GM19240 (cell line): Measurements from ENCODE around the gene MCC.

Source experiments
- DNase-seq: peaks from one replicate; pipeline ENCODE4 v3.0.0; 2011; ENCODE audit warnings: low spot score; ENCODE audit not compliant: insufficient read length

Gene MCC

DNA sequence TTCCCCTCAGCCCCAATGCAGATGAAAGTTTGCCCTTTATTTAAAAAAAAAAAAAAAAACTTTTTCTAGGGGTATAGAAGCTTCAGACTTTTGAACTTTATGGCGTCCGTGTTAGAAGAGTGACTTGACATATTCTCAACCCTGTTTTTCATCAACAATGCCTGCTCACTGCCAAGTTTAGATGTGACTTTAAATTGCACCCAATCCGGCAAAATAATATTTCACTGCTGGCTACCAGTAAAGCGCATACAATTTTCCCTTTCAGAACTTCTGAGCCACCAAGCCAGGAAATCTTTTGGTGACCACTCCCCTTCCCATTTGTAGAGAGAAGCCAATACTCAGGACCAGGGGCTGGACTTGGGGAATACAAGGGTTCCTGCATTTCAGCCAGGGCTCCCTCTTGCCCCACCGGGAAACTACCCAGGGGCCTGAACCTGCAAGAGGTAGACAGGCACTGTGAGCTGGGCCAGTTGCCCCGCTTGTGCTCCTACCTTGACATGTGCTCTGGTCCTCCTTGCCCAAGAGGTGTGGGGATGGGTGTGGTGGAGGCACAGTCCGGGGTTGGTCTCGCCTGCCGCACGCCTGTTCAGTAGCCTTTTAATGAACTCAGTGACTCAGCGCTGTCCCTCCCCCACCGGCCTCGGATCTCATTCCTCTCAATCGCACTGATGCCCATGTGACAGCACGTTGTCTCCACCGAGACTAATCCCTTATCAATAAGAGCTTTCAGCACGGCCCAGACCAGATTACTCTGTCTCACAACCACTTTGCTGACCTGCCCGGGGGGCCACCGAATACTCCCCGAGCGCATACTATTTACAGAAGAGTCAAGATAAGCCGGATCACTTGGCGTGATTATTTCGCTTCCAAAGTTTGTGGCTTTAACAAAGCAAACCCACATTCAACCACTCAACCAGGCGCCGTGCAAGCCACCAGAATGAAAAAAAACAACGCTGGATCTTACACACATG, 285.2 kb downstream of the MCC start:
- no peak for DNase-seq

- no peak for DNase-seq
Observed at GRCh38 chr5:113202287-113202686, 286.0 kb downstream of the MCC start.

DNA sequence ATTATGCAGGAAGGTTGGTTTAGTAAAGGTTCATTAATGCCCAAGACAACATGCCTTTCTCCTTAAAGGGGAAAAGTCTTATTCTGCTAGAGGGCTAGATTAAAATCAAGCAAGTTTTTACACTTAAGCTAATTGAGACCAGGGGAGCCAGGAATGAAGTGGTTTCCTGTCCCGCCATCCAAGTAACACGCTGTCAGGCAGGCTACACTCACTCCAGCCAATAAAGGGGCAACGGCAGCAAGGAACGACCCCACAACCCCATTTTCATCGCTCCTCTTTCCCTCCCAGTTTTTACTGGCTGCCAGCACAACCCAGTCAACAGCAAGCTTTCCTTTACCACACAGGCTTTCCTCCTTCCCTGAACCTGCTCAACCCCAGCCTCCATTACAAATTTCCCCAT, 286.5 kb downstream of the MCC start:
- no peak for DNase-seq

DNA sequence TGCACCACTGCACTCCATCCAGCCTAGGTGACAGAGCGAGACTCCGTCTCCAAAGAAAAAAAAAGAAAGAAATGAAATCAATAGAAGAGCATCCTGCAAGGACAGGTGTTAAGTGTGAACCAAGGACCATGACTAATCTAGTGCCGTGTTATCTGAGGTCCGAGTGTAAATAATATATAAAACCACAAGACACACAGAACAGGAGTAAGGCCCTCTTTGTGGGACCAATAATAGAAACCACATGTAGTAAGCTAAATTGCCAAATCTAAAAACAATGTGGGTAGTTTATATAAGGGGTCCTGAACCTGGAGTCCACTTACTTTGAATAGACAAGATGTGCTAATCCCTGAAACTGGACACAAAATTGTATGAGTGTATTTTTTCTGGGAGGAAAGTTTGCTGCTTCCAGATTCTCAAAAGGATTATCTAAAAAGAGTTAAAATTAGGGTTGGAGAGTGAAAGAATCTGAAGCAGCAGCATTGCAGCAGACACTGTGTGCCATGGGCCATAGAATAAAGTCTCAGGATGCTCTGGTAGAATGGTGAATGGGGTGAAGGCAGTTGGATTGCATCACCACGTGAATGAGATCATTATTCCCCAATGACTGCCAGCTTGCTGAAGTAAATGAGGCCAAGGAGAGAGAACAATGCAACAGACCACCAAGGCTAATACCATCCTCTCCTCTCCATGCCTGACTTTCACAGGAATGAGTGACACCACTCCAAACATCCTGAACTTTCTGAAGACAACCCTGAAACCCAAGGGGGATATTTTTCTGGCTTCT, 288.9 kb downstream of the MCC start:
- no peak for DNase-seq

- no peak for DNase-seq
Observed at GRCh38 chr5:113197456-113198200, 290.6 kb downstream of the MCC start.

- no peak for DNase-seq
Observed at GRCh38 chr5:113195771-113196170, 292.5 kb downstream of the MCC start.

DNA sequence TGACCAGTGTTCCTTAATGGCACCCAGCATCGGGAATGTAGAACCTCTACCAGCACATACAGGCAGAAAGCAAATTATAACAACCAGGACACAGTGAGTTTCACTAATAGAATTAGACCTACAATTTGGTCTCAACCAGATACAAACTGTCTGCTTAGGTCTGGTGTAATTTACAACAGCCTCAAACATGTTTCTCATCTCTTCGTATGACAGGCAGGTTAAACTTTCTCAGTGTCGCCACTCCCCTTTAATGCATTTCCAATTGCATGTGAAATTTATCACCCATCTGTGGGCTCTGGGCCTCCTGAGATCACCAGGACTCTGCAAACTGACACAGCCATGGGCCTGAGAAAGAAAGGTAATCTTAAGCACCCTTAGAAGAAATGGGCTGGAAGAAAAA, 293.0 kb downstream of the MCC start:
- no peak for DNase-seq

- DNase-seq = no peak
Observed at GRCh38 chr5:113194591-113194990, 293.7 kb downstream of the MCC start.

GRCh38 chr5:113194125-113194524, 294.1 kb downstream of the MCC start:
- DNase-seq = no peak

GRCh38 chr5:113193311-113193978, 294.8 kb downstream of the MCC start:
- DNase-seq = no peak

GRCh38 chr5:113192541-113192940, 295.7 kb downstream of the MCC start:
- DNase-seq = no peak

GRCh38 chr5:113190347-113190746, 297.9 kb downstream of the MCC start:
- no peak for DNase-seq

- DNase-seq = no peak
Observed at GRCh38 chr5:113189291-113189690, 299.0 kb downstream of the MCC start.

GRCh38 chr5:113188436-113188835, 299.8 kb downstream of the MCC start:
- DNase-seq = no peak

GRCh38 chr5:113187906-113188305, 300.3 kb downstream of the MCC start:
- DNase-seq = no peak

DNA sequence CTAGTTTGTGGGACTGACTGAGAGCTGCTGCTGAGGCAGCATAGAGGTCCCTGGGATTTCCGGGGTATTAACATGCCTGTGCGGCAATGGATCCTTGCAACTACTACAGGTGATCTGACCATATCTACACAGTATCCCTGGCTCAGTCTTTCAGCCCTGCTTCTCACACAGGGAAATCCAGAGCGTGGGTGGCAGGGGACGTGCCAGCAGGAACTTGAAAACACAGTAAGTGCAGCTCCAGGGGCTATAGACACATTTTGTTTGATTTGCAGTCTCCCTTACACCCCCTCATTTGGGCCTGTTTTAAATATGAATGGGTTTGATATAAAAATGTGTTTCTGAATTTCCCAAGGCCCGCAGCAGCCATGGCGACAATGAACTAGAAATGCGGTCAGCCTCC, 302.2 kb downstream of the MCC start:
- DNase-seq = no peak

DNA sequence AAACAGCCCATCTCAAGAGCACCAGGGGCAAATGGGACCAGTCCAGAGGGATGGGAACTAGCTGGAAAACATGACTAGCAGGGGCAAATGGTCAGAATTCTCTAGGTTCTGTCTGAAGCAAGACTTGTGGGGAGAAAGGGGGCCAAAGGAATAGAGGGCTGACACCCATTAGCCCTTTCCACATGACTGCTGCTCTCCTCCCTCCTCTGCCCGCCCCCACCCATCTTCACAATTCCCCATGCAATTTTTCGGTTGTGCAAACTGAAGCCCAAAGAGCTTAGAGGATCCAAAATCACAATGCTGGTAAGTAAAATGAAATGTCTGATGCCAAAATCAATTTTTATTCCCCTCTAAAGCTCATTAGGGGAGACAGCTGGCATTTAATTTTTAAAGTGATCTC, 304.6 kb downstream of the MCC start:
- no peak for DNase-seq

DNA sequence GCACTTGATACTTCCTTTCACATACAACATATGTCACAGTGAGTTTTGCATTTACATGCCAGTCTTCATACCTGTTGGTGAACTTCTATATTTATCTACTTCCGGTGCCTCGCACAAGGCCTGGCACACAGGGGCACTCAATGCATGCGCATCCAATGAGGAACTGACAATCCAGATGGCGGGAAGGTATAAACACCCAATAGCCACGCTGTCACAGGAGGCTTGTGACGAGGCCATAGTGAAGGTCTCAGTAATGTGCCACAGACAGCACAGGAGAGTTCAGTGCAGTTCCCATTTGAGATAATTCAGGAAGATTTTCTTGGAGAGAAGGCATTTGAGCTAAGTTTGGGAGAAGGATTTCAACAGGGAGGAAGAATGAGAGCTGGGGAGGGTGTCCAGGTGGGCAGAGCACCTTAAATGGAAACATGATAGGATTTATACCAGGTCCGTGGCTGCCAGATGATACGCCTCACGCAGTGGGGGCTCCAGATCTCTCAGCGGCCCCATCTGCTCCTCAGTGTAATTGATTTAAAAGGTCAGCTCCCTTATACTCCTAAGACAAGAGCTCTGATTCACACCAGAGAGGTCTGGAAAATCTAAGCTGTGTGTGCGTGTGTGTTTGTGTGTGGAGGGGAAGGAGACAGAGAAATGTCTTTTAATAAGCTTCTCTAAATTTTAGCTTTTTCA, 305.5 kb downstream of the MCC start:
- no peak for DNase-seq

DNA sequence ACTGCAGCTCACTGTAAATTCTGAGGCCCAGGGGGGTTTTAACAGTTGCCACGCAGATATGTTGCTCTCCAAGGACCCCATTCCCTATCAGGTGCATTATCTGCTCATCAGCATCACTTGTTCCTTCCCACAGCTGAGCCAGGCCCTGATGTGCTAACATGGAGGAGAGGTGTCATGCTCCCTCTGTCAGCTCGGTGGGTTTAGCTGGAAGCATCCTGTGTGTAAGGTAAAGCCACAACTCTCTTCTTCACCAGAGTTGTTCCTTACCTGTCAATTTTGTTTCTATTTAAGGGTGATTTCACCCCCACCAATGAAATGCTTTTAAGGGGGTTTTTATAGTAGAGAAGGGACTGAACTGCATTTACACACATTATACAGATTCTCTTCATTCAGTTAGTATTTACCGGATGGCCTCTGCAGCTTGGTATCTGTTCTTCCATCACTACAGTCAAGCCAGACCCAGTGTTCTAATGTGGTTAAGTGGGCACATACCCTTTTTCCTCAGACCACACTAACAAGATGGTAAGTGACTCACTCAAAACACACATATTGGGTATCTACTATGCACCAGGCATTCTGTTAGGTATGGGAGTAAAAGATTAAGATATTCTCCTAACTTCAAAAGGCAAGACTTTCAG, 306.3 kb downstream of the MCC start:
- no peak for DNase-seq

GRCh38 chr5:113181409-113181808, 306.8 kb downstream of the MCC start:
- no peak for DNase-seq
